ENCODE results near the gene PPFIBP2. TPM values are rescaled to one million over a fixed set of nuclear protein-coding genes. Genes with fewer than 3 reads are reported as not detected.
A peak's percentile ranks its signal among the peaks of the same experiment; 100 is the strongest.

PPFIBP2 gene
- polyA plus RNA-seq, 2 of the 4 experiments (the other 2 are of a cell fraction): 13.4 to 32.5 TPM

- DNase-seq (ENCODE audit: low read depth in 1 of 2, low spot score in 1 of 2) (peak in 1 of 2 experiments; percentile 27), ATAC-seq (peak; percentile 67 to 92; a peak in 5 of 6 replicates), FAIRE-seq (no peak)
- Histone ChIP-seq H3K4me2 (no peak overlapping the region), H3K4me1 (peaks cover 10% of the 10 kb centered on the region; the same call in 1 of the 3 replicates), H3K4me3 (no peak overlapping the region), H3K9me3 (no peaks in the 10 kb centered on the region), H3K27ac (no peak overlapping the region)
- CTCF ChIA-PET: interaction anchor here (1.0 to 5.5 kb wide), 7 partner anchors 9 to 117 kb away, joined by 3 to 30 read pairs (median 5); no protein-coding TSS in a partner anchor
- TF ChIP-seq, protein P1, sequence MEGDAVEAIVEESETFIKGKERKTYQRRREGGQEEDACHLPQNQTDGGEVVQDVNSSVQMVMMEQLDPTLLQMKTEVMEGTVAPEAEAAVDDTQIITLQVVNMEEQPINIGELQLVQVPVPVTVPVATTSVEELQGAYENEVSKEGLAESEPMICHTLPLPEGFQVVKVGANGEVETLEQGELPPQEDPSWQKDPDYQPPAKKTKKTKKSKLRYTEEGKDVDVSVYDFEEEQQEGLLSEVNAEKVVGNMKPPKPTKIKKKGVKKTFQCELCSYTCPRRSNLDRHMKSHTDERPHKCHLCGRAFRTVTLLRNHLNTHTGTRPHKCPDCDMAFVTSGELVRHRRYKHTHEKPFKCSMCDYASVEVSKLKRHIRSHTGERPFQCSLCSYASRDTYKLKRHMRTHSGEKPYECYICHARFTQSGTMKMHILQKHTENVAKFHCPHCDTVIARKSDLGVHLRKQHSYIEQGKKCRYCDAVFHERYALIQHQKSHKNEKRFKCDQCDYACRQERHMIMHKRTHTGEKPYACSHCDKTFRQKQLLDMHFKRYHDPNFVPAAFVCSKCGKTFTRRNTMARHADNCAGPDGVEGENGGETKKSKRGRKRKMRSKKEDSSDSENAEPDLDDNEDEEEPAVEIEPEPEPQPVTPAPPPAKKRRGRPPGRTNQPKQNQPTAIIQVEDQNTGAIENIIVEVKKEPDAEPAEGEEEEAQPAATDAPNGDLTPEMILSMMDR (IDR thresholded peaks at IDR 0.05): peak; percentile 22; the same call in 1 of the 3 replicates
- TF ChIP-seq KDM1A (IDR thresholded peaks at IDR 0.05; ENCODE audit: low read depth) (no peak), SMC3 (IDR thresholded peaks at IDR 0.05) (0 out of 3 replicates have a peak, but pooled peaks have one; percentile 13), RAD21 (conservative IDR thresholded peaks at IDR 0.05 in 1 of 2, IDR thresholded peaks at IDR 0.05 in 1 of 2) (peak in 1 of 2 experiments; percentile 25; a peak in 2 of 5 replicates)
- POLR2A ChIA-PET: no interaction called here
- 45% methylated on average over 7 of the region's 7 CpGs for WGBS (ENCODE audit: missing lambda C conversion rate)
These were observed 35.0 kb downstream of the PPFIBP2 start for GRCh38 chr11:7548659-7549274.

GRCh38 chr11:7549681-7550080 lies 35.9 kb downstream of the PPFIBP2 start:
- Histone ChIP-seq H3K9me3 (no peaks in the 10 kb centered on the region), H3K4me2 (no peak overlapping the region), H3K4me1 (peaks cover 10% of the 10 kb centered on the region; the same call in 1 of the 3 replicates), H3K27ac (no peak overlapping the region), H3K4me3 (no peak overlapping the region)
- DNase-seq (ENCODE audit: low read depth in 1 of 2, low spot score in 1 of 2) (no peak), ATAC-seq (no peak), FAIRE-seq (no peak)
- TF ChIP-seq HOXB5 (CRISPR knock-in tag; IDR thresholded peaks at IDR 0.05) (no peak), EP300 (IDR thresholded peaks at IDR 0.05) (no peak), EHF (CRISPR knock-in tag; IDR thresholded peaks at IDR 0.05) (no peak), FOSL2 (IDR thresholded peaks at IDR 0.05) (no peak), FOSL2 (CRISPR knock-in tag; IDR thresholded peaks at IDR 0.05) (no peak), BCL3 (IDR thresholded peaks at IDR 0.05) (no peak), CBX2 (IDR thresholded peaks at IDR 0.05; ENCODE audit: borderline replicate concordance, low read depth) (no peak), E2F6 (IDR thresholded peaks at IDR 0.05; ENCODE audit: borderline replicate concordance, low read depth) (no peak), POLR2AphosphoS2 (conservative IDR thresholded peaks at IDR 0.05; ENCODE audit: low read length) (no peak), MAFK (IDR thresholded peaks at IDR 0.05; ENCODE audit: partially characterized antibody) (no peak), RCOR1 (IDR thresholded peaks at IDR 0.05; ENCODE audit: low read depth, low read length) (no peak), CHD4 (IDR thresholded peaks at IDR 0.05; ENCODE audit: borderline replicate concordance) (no peak), RNF2 (IDR thresholded peaks at IDR 0.05; ENCODE audit: borderline replicate concordance, low read depth) (no peak), NR3C1 (IDR thresholded peaks at IDR 0.05) (no peak), KDM5A (IDR thresholded peaks at IDR 0.05) (no peak), NFE2L2 (conservative IDR thresholded peaks at IDR 0.05; ENCODE audit: low read length) (no peak), ZSCAN20 (CRISPR knock-in tag; IDR thresholded peaks at IDR 0.05) (no peak)
- TF ChIP-seq, protein P2, sequence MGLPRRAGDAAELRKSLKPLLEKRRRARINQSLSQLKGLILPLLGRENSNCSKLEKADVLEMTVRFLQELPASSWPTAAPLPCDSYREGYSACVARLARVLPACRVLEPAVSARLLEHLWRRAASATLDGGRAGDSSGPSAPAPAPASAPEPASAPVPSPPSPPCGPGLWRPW (IDR thresholded peaks at IDR 0.05): no peak
- TF ChIP-seq, protein P3, sequence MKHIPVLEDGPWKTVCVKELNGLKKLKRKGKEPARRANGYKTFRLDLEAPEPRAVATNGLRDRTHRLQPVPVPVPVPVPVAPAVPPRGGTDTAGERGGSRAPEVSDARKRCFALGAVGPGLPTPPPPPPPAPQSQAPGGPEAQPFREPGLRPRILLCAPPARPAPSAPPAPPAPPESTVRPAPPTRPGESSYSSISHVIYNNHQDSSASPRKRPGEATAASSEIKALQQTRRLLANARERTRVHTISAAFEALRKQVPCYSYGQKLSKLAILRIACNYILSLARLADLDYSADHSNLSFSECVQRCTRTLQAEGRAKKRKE (CRISPR knock-in tag; IDR thresholded peaks at IDR 0.05; ENCODE audit: low read depth): no peak
- POLR2A ChIA-PET: no interaction called here
- CTCF ChIA-PET: interaction anchor here (0.9 to 5.5 kb wide), 8 partner anchors 10 to 145 kb away, joined by 3 to 30 read pairs (median 4); no protein-coding TSS in a partner anchor
- WGBS (ENCODE audit: missing lambda C conversion rate): 36% methylated on average over 4 of the region's 4 CpGs

Data from A549 (cell line).